GM19395 (cell line): ENCODE results near the gene NEUROG3.
"Not testable (repeated sequence)": the region's sequence is repeated elsewhere in the genome, so short reads cannot be mapped to it uniquely, and the experiment has no call there.

Source experiments
- ATAC-seq: cut with Tn5 transposase; IDR thresholded peaks from one replicate; pipeline ENCODE4 v1.9.1; 2021; ENCODE audit warnings: mild to moderate bottlenecking, moderate library complexity; ENCODE audit not compliant: unreplicated experiment

The NEUROG3 gene

DNA sequence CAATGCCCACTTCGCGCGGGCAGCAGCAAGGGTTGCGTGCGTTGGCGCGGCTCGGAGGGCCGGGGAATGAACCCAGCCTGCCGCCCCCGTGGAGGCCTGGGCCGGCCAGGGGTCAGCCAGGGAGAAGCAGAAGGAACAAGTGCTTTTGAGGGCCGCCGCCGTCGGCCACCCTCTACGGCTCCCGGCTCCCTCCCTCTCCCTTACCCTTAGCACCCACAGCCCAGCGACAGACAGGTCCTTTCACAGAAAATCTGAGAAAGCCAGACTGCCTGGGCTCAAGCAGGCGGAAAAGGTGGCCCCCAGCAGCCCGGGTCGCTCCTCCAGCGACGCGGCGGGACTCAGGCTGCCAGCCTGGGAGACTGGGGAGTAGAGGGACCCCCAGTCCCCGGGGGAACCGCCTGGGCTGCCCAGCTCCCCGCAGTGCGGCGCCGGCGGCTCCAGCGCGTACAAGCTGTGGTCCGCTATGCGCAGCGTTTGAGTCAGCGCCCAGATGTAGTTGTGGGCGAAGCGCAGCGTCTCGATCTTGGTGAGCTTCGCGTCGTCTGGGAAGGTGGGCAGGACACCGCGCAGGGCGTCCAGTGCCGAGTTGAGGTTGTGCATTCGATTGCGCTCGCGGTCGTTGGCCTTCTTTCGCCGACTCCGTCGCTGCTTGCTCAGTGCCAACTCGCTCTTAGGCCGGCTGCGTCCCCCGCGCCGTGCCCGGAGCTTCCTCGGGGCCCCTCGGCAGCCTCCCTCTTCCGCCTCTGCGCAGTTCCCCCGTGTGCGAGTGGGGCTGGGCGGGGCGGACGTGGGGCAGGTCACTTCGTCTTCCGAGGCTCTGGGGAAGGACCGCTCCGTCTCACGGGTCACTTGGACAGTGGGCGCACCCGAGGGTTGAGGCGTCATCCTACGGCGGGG is 815 bp downstream of the NEUROG3 start:
- ATAC-seq = no peak

DNA sequence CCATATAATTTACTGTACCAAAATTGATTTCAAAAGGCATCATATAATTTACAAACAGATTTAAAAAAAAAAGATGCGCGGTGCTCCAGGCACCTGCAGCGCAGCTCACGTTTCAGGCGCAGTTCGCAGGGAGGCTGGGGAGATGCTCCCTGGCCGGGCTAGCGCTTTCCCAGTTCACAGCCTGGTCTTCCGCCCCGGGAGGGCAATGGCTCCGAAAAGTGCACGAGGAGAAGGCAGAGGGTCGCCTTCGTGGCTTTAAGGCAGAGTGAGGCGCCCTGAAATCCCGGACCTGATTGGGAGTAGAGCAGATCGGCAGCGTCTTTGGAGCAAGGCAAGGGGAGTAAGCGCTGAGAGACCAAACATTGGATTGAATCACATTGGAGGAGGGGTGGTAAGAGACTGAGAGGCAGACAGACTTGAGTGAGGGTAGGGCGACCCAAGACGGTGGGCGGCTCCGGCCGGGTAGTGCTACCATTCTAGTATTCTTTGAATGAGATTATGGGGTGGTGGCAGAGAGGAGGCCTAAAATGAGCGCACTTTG is 1.5 kb downstream of the NEUROG3 start:
- ATAC-seq = no peak

DNA sequence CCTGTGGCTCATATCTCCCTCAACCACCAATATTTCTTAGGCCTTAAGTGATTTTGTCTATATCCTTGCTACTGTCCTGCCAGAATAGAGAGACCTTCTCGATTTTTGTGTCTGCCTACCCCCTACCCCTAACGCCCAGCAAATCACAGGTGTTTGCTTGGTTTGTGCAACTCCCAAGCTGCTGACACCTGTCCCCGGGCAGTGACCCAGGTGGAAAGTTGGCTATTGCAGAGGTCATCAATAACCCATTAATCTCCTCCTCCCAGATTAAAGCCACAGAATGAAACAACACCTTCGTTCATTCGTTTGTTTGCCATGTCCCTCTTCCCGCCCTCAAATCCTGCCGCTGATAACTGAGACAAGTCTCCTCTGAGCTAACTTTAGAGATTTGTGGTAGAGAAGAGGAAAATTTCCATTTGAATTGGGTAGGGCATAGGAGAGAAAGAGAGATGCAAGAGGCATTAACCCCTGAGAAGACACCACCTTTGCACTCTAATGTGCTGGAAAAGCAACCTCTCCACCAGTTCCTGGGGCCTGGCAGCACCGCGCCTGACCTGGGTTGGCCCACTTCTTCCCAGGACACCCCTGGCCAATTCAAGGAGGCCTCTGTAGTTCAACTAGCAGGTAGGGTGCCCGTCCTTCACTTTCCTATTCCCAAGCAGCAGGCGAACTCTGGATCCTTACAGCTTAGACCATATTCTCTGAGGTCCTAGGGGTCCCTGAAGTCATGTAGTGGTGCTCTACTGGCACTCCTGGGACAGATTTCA is 3.0 kb downstream of the NEUROG3 start:
- ATAC-seq = no peak

DNA sequence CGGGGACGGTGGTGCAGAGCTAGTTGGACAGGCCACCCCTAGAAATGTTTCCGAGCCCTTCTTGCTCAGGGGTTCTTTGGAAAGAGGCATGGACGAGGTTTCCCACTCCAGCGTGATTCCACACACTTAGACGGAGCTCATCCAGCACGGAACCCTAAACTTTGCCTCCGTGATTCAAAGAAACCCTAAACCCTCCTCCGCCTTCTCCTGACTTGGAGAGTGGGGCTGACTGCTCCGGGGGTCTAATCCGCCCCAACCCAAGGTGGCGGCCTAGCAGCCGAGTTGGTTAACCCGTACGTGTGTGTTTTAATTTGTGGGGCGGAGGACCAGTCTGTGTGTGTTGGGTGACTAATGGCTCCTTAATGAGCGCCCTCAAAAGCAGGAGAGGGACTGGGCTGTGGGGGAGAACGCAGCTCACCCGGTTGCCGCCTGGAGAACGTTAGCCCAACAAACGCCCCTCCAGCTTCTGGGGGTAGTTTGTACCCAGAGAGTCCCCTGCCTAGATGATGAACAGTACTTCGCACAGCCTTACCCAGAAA is 3.8 kb downstream of the NEUROG3 start:
- no peak for ATAC-seq

DNA sequence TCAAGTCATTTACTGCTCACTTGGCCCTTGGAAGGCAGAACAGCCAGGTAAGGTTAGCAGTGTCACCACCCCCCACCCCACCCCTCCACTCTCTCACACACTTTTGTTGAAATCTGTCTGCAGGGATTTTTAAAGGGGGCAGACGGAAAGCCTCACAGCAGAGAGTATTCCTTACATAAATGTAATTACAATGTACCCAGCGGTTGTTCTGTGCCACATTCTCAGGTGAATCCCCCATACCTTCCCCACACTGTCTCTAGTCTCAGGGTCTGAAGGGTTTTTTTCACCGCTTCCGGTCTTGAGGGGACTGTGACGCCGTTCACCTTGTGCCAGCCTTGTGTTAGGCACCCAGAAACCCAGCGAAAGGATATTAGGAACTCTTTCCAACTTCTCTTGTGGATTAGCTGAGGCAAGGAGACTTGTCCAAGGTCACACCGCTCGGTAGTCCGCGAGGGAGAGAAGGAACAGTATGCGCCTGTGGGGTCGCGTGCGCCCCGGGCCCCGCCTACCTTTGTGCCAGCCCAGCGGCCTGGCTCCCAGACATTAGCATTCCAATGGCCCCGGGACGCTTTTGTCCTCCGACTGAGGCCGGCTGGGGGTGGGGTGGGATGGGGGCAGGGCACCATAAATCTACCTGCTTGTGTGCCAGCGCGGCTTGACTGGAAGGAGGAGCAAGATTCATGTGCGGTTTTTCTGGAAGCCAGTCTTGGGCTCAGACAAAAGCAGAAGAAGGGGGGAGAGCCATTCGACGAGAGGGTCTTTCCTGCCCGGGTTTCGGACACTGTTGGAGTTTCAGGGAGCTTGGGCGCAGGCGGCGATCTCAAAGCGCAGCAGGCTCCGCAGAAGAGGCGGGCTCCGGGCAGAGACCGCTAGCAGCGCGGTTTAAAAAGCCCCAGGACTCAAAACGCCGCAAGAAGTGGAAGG is 4.5 kb downstream of the NEUROG3 start:
- no peak for ATAC-seq

DNA sequence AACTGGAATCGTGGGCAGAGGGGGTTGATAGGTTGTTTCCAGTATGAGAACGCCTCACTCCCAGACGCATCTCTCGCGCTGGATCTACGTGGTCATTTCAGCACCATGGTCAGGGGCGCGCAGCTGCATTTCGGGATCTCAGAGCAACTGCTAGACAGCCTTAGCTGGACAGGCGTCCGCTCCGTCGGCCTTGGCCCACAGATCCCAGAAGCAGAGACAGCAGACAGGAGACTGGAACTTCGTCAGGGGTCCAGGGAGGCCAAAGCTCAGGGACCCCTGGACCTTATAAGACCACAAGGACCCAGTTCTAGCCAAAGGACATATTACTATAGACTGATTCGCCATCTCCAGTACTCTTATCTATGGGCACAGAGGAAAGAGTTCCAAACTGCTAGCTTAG is 5.3 kb downstream of the NEUROG3 start:
- ATAC-seq = no peak

DNA sequence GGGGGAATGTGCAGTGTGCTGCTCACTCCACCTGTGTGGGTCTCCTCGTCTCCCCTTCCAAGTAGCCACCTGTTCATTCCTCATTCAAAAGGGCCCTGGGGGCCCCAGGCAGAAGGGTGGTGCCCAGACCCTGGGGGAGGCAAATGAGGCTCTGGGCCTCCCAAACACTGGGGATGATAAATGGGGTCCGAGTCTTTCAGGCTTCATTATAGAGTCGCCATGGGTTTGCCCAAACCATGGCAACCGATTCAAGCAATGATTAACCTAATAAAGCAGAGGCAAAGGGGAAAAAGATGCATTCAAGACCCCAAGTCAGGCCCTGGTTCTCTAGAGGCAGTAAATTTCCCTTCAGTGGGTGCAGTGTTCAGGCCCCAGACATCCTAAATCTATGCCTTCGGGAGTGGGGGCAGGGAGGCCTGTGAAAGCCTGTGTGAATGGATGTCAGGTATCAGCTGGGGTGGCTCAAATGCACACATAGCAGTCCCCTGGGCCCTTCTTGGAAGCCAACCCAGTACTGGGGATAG is 10.4 kb downstream of the NEUROG3 start:
- ATAC-seq = no peak

DNA sequence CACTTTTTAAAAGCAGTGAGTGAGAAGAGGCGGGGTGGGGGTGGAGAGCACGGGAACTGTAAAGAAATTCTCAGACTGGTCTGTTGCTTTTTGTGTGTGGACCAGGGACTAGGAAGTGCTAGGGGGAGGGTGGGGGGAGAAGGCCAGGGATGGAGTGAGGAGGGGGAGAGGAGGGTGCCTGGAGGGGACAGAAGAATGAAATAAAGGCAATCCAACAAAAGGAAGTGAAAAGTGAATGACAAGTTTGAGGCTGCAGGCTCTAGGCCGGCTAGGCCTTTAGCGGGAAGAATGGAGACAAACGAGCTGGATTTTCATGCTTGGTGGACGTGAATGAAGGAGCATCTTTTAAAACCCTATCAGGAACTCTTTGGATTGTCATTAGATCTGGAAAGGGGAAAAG is 13.7 kb downstream of the NEUROG3 start:
- ATAC-seq = no peak

DNA sequence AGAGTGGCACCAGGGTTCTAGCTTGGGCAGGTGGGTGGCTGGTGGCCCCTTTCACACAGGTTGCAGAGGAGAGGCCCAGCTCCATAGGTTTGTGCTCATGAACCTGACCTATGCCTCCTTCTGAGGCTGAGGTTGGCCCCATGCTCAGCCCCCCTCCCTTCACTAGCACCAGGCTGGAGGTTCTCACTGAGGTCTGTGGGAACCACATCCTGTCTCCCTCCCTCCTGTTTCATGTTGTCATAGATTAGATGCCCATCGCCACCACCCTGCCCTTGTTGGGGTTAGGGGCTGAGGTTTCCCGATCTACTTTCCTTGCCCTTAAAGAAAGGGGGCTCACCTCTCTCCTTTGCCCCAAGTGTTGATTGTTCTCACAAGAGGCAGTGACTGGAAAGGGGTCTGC is 14.7 kb downstream of the NEUROG3 start:
- ATAC-seq = no peak

DNA sequence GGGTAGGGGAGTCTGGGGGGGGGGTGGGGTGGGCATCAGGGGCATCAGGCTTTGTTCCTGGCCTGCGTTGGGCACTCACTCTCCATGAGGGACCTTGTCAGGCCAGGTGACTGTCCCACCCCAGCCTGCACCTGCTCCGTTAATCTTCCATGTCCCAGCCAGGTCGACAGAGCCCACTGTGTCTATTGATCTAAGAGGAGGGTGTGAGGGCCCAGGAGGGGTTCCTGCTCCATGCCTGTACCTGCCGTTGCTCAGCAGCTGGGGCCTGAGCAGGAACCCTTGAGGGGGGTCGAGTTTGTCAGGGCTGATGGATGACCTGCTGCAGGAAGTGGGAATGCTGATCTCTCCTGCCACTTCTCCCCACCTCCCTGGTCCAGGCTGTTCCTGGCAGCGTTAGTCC is 18.6 kb downstream of the NEUROG3 start:
- ATAC-seq = no peak

DNA sequence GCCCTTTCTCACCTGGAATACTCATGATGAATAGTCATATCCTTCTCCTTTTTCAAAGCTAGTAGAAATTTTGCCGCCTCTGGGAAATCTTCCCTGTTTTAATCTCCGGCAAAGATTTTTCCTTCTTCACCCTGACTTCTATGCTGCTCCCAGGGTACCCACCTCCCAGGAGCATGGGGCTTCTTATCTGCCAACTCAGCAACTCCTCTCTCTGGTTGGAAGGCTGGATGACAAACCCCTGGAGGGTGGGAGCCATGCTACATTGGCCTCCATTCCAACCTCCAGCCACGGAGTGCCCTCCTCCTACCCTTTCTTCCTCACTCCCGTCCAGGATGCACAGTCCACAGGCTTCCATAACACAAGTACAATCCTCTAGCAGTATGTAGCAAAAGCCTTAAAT is 19.9 kb downstream of the NEUROG3 start:
- no peak for ATAC-seq

DNA sequence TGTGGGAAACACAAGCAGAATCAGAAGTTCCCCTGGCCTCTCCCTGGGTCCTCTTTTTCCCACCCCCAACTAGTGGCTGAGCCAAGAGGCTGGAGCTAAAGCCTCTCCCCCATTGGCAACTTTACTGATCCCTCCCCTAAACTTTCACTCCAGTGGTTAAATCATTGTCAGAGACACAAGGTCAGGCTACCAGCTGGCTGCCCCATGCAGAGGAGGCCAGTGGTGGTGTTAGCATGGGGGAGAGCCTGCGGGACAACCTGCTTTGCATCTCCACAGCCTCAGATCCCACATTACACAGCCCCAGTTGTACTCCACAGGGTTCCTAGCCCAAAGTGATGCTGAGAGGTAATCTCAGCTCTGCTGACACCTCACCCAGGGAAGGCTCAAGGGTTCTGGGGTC is 21.0 kb downstream of the NEUROG3 start:
- no peak for ATAC-seq

DNA sequence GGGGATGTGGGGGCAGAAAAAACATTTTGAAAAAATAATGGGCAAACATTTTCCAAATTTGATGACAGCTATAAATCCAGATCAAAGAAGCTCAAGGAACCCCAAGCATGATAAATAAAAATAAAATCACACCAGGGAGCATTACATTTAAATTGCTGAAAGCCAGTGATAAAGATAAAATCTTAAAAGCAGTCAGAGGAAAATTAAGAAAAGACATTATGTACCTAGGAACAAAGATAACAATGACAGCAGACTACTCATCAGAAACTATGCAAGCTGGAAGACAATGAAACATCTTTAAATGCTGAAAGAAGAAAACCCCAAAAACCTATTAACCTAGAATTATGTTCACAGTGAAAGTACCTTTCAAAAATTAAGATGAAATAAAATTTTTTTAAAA is 23.3 kb downstream of the NEUROG3 start:
- ATAC-seq = no peak

DNA sequence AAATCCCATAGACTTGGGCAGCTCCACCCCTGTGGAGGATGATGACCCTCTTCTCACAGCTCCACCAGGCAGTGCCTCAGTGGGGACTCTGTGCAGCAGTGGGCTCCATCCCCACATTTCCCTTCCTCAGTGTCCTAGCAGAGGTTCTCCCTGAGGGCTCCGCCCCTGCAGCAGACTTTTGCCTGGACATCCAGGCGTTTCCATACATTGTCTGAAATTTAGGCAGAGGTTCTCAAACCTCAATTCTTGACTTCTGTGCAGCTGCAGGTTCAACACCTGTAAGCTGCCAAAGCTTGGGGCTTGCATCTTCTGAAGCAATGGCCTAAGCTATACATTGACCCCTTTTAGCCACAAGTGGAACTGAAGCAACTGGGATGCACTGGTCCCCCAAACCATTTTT is 31.8 kb downstream of the NEUROG3 start:
- ATAC-seq = no peak

DNA sequence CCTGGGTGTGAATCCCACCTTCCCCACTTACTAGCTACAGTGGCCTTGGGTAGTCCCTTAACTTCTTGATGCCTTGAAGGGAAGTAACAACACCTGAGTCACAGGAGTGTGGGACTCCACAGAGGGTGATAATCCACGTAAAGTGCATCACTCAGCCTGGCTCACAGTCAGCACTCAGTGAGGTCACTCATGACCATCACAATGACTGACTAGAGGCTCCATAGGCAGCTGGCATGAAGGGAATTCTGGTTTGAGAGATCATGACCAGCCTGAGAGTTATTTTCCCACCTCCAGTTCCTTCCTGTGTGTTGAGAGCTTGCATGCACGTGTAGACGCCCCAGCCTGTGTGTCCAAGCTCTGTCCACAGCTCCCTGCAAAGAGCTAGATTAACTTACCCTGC is 34.8 kb downstream of the NEUROG3 start:
- ATAC-seq = no peak

DNA sequence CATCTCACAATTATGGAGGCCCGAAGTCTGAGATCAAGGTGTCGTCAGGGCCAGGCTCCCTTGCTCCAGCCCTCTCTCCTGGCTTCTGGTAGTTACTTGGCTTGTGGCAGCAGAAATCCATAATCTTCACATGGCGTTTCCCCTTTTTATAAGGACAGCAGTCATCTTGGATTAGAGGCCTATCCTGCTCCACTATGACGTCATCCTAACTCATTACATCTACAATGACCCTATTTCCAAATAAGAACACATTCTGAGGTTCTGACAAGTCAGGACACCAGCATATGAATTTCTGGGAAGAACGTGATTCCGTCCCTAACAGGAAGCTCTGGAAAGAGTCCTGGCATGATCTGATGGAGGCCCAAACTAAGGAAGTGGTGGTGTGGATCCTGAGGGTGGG is 35.8 kb downstream of the NEUROG3 start:
- ATAC-seq = no peak

DNA sequence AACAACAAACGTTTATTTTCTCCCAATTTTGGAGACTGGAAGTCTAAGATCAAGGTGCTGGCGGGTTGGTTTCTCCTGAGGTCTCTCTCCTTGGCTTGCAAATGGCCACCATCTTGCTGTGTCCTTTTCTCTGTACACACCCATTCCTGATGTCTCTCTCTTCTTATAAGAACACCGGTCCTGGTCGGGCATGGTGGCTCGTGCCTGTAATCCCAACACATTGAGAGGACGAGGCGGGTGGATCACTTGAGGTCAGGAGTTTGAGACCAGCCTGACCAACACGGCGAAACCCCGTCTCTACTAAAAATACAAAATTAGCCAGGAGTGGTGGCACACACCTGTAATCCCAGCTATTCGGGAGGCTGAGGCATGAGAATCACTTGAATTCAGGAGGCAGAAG is 36.7 kb downstream of the NEUROG3 start:
- ATAC-seq = not testable (repeated sequence)

DNA sequence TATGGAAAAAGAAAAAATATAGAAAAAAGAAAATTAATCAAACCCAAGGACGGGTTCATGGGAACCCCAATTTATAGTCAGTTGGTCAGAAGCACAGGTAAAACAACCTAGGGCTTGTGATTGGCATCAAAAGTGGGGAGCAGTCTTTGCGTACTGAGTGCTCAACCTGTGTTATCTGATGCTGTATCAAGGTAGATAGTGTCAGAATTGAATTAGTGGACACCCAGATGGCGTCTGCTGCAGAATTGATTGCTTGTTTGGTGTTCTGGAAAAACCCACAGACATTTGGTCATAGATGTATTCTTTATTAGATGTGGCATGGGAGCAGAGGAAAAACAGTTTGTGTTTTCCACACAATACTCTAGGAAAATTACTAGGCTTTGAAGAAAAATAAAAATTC is 39.6 kb downstream of the NEUROG3 start:
- ATAC-seq = no peak

DNA sequence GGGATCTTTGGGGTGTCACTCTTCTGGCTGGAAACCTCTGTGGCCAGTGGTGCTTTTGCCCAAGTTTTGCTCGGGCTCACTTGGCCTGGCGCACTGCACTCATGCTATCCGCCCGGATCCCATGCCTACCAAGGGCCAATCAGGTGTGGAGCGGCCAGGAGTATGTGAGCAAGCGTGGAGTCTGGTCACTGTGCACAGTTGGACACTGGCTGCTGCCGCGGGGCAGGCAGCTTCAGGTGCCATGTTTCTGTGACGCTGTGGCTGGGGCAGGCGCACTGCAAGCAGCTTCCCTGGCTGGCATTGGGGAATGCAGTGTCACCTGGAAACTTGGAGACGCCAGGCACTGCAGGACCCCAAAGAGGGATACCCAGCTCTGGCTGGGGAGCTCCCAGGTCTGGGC is 45.3 kb downstream of the NEUROG3 start:
- no peak for ATAC-seq
